ENCODE measurements around the gene HTRA2.

Gene HTRA2

DNA sequence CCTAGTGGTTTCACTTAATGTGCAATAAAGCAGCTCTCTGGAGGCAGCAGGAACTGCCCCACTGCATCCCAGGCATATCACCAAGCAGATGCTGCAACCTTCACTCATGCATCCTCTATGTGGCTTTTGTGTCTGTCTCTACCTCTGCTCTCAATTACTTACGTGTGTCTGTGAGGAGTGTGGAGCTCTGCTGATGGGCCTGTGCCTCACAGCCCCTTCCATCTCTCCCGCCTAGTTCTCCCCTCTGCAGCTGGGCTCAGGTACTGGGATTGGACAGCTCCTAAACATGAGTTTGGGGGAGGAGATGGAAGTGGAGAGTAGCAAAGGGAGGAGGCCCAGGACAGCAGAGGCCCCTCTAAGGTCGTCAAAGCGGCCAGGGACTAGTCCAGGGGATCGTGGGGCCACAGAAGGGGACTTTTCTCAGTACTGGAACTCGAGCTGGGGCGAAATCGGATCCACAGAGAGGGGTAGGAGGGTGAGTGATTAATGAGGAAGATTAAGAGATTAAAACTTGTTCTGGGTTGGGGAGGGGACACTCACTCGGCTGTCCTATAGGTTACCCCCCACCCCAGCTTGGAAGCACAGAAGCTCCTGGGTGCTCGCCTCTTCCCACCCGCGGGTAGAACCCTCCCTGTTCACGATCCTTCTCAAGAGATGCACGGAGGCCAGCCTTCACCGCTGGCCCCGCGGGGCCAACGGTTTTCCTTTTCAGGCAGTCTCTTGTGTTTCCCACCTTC lies 28.2 kb upstream of the HTRA2 start:
- DNase-seq = no peak

GRCh38 chr2:74502147-74502719 lies 27.5 kb upstream of the HTRA2 start:
- no peak for DNase-seq

- no peak for DNase-seq
These were observed 26.8 kb upstream of the HTRA2 start for GRCh38 chr2:74502720-74503505.

DNA sequence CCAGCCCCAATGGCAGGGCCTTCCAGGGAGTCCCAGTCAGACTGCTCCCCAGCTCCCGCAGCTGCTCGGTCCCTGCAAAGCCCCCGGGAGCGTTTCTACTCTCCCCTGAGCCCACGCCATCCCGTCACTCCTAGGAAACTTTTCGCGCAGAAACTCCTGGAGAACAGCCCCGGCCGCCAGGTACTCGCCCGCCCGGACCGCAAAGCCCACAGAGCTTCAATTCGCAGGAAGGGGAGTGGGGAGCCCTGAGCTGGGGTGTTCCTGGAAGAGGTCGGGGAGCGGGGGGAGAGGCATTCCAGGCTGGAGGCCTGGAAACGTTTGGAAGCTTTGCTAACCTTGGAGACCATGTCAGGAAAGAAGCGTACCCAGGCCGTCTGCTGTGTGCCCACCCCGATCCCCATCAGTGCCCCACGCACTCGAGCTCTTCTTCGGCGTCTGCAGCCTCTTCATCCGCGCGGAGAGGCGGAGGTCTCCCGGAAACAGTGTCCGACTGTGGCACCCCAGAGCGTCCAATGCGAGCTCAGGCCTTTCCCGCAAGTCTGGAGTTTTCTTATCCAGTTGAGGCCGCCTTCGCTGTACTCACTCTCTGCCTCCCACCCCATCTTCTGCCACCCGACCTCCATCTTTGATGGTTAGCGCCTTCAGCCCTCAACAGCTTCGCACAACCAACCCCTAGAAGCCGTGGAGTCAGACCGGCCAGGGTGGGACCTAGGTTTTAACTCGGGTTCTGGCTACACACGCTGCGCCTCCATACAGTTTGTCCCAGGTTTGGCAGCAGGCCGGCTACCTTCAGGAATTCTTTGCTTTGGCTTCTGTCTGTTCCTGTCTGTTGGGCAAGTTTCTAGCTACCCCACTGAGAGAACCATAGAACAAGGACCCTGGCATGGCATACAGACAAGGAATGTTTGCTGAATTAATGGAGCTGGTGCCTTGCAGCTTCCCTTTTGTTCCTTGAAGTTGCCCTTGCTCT lies 25.9 kb upstream of the HTRA2 start:
- no peak for DNase-seq

- no peak for DNase-seq
These were observed 25.1 kb upstream of the HTRA2 start for GRCh38 chr2:74504591-74504990.

DNA sequence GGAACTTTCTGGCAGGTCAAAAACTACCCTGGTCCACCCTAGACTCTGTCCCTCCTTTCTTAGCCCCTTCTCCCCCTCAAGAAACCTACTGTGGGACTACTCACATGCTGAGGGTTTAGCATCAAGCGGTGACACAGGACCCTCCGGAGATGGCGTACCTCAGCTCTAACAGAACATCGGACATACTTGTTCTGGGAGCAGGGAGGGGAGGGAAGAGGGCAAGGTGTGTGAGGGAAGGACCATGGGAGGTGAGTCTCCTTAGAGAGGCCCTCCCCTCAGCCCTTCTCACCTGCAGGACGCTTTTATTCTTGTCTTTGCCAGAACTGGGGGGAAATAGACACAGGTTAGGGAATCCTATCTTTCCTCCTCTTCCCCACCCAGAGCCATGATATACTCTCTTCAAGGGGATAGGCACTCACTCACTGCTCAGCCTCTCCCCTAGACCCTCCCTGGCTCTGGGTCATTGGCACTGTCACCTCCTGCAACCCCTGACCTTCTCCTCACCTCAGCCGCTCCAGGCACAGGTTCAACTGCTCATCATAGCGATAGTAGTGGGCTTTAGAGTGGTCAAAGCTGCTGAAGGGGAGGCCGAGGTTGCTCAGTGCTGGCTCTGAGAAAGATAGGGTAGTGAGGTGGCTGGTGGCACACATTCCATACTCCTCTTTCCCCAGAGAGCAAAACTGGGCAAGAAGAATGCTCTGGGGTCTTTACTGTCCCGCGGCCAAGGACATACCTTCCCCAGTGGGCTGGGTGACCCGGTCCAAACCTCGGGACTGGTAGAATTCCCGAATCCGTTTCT lies 24.1 kb upstream of the HTRA2 start:
- DNase-seq = no peak

DNA sequence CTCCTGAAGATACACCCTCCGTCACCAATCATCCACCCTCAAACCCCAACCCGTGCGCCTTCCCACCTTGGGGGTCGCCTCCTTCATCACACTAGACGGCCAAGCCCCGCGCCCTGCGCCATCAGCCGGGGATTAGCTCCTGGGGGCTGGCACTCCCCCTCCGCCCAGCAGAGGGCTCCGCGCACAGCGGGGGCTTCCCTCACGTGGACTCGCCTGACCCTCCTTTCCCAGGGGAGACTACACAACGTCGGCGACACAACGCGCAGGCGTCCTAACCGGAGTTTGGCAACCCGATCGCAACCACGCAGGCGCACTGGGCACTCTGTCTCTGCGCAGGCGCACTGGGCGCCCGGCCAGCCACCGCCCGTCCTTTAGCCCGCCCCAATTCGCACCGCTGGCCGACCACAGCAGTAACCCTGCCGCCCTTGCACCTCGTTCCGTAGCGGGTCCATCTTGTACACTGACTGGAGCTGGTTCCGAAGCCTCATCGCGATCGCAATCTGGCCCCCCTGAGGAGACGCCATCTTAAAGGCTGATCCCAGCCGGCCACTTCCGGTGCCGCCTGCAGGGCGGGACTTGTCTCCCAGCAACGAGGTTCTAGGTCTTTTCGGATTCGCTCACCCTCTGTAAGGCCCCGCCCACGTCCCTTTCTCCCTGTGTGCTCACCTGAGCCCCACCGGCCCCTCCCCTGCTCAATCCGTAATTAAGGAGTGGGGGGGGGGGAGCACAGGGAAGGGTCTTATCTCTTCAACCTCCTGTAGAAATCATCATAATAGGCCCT lies 22.4 kb upstream of the HTRA2 start, which contains the start of gene PCGF1:
Gene PCGF1 (minus strand): TSS at position 551 of the 781 bp plus-strand sequence. CDS start 27 bp downstream, at position 524.
- DNase-seq = peak; percentile 84

DNA sequence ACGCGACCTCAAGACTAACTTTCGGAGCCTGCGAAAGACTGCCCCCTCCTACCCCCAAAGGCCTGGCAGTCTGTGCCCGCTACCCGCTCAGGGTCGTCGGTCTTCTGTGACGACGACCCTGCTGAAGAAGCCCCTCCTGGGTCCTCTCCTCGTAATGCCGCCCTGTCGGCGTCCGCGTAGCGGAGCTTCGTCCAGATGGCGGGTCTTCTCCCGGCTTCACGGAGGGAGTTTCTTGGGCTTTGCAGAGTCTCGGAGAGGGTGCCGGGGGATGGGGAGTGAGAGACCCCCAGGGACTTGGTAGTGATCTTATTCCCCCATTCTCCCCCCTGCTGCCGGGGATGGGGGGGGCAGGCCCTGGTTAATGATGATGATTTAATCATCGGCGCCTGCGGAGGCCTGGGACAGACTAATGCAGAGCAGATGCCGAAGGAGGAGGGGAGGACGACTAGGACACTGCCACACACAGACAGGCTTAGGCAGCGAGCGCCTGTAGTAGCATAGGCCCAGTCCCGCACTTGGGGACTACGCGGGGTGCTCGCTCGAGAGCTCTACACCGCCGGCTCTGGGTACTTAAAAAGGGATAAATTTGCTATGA lies 21.7 kb upstream of the HTRA2 start:
- peak; percentile 18 for DNase-seq

- no peak for DNase-seq
These were observed 19.5 kb upstream of the HTRA2 start for GRCh38 chr2:74510272-74510671.

- DNase-seq = no peak
These were observed 18.4 kb upstream of the HTRA2 start for GRCh38 chr2:74511104-74511989.

GRCh38 chr2:74512744-74513604 lies 16.8 kb upstream of the HTRA2 start:
- DNase-seq = no peak

DNA sequence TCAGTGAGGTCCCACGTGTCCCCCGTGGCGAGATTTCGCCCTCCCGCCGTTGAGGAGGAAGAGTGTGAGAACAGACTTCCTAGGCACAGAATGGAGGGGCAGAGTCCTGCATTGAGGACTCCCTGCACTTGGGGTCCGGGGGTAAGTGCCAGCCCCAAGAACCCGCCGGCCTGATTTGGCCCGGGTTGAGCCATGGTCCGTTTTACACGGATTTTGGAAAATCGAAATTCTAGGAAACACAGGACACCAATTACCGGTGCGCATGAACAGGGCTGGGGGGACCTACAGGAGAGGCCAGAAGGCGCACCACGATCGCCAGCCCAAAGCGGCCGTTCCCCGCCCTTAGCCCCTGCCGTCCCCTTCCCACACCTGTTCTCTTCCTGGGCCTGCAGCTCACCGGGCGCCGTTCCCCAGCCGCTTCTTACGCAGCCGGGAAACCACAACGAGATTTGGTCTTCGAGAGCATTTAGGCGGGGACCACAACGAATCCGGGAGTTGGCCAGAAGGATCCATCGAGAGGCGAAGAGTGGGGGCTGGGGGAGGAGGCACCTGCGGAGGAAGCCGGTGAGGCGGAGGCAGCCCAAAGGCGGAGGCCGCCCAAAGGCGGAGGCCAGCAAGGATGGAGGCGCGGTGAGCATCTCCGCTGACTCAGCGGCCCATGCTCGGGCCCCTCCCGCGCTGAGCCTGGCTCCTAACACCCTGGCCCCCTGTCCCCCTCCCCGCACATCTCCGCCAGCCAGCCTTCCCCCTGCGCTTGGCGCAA lies 15.9 kb upstream of the HTRA2 start:
- peak; percentile 19 for DNase-seq

DNA sequence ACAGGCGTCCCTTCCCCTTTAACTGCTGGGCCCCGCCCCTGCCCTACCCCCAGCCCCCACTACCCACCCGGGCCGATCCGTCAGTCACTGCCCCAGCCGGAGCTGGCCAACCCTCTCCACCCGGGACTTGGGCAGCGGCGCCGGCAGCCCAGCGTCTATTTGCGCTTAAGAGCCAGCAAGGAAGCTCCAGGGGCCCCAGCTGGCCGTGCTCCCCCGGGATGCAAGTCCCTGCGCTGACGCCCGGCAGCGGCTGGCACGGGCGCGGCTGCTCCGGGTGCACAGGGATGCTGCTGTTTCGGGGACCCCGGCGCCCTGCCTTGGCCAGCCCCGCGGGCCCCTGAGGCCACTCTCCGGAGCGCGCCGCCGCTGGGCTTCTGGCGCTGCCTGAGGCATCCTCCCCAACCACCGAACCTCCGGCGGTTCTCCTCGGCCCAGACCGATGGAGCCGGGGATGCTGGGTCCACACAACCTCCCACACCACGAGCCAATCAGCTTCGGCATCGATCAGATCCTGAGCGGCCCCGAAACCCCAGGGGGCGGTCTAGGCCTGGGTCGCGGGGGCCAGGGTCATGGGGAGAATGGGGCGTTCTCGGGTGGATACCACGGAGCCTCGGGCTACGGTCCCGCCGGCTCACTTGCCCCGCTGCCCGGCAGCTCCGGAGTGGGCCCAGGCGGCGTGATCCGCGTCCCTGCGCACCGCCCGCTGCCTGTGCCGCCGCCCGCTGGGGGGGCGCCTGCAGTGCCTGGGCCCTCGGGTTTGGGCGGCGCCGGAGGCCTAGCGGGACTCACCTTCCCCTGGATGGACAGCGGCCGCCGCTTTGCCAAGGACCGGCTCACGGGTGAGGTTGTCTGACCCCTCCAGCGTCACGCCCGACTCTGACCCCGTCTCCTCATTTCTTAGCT lies 15.1 kb upstream of the HTRA2 start, which contains the start of gene TLX2:
Gene TLX2 (plus strand): TSS at position 83 of the 903 bp plus-strand sequence. CDS start 357 bp downstream, at position 440.
- DNase-seq = peak; percentile 19

GRCh38 chr2:74515271-74515980 lies 14.3 kb upstream of the HTRA2 start:
- no peak for DNase-seq

- DNase-seq = no peak
These were observed 13.6 kb upstream of the HTRA2 start for GRCh38 chr2:74515981-74516633.

Data from NCI-H748 treated with DMSO at 0.1 percent for 48 hours (cell line).